Hematopoietic multipotent progenitor cell treated with erythropoietin and hydrocortisone succinate and interleukin-3 and kit ligand, for 15 days (in vitro differentiated cells): ENCODE measurements around the gene CPEB3.
"Not testable (repeated sequence)": the region's sequence is repeated elsewhere in the genome, so short reads cannot be mapped to it uniquely, and the experiment has no call there.

Experiments
- DNase-seq: peaks from one replicate; pipeline ENCODE4 v3.0.0-alpha.2; 2015; ENCODE audit warnings: low spot score

The CPEB3 gene

DNA sequence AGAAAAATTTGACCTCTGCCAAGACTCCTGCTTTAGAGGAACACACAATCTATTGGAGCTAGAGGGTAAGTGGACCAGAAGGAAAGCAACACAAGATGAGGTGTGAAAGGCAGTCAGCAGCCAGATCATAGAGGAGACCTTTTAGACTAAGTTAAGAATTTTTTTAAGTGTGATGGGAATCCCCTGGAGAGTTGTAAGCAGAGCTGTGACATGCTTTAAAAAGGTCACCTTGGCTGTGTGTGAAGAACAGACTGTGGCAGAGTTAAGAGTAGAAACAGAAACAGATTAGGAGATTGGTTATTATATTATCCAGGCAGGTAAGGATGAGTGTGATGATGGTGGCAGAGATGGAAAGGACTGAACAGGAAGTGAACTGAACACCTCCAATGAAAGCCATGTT lies 23.5 kb downstream of the CPEB3 start:
- no peak for DNase-seq

DNA sequence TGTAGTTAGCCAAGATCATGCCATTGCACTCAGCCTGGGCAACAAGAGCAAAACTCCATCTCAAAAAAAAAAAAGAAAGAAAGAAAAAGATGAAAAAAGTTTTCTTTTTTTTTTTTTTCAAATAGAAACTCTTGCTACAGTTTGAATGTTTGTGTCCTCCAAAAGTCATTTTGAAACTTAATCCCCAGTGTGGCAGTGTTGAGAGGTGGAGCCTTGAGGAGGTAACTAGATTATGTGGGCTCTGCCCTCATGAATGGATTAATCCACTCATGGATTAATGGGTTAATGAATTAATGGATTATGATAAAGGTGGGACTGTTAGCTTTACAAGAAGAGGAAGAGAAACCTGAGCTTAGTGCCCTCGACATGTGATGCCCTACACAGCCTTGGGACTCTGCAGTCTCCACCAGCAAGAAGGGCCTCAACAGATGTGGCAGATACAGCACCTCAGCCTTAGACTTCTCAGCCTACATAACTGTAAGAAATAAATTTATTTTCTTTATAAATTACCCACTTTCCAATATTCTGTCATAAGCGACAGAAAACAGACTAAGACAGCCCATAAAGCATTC lies 25.1 kb downstream of the CPEB3 start:
- DNase-seq: no peak

DNA sequence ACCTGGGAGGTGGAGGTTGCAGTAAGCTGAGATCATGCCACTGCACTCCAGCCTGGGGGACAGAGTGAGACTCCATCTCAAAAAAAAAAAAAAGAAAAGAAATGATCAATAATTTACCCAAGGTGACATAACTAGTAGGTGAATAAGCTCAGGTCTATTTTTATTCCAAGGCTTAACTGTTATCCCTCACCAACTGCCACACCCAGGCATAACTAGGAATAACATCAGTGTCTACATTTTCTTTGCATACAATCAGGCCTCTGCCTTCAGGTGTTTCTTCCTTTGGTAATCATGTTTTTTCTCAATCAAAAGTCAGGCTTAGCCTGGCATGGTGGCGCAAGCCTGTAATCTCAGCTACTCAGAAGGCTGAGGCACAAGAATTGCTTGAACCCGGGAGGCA lies 26.6 kb downstream of the CPEB3 start:
- DNase-seq: no peak

DNA sequence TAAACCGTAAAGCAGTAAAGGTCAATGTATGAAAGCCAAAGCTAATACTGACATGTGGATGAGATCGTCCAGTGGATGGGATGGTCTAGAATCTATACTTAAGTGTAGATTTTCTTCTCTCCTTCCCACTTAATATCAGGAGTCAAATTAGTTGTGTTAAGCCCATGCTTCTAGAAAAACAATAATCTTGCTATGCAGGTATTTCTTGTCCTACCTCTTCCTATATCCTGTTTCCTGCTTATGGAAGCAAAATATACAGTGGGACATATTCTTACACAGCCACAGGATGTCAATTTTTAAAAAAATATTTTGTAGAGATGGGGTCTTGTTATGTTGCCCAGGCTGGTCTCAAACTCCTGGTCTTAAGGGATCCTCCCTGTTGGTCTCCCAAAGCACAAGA lies 27.5 kb downstream of the CPEB3 start:
- DNase-seq: no peak

- no peak for DNase-seq
These were observed 42.3 kb downstream of the CPEB3 start for GRCh38 chr10:92248566-92248965.

- no peak for DNase-seq
These were observed 46.1 kb downstream of the CPEB3 start for GRCh38 chr10:92244796-92245195.

GRCh38 chr10:92242910-92243671 lies 47.8 kb downstream of the CPEB3 start:
- no peak for DNase-seq

GRCh38 chr10:92242380-92242779 lies 48.5 kb downstream of the CPEB3 start:
- no peak for DNase-seq

- no peak for DNase-seq
These were observed 49.4 kb downstream of the CPEB3 start for GRCh38 chr10:92241501-92241900.

DNA sequence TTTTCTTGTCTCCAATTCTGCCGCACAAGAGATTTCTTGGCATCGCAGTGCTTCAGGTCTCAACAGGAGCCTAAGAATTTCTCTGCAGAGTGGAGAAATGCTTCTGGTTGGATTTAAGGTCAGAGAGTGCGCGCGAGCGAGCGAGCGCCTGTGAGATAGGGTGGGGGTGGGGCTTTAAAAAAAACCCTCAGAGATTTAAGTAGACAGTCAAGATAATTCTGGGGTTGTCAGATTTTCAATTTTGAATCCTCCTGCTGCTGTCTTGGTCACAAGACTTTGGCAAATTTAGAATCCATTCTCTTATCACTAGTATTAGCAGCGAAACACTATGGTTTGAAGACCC lies 49.7 kb downstream of the CPEB3 start:
- no peak for DNase-seq

- peak; percentile 14 for DNase-seq
These were observed 50.4 kb downstream of the CPEB3 start for GRCh38 chr10:92240289-92241157.

- no peak for DNase-seq
These were observed 51.1 kb downstream of the CPEB3 start for GRCh38 chr10:92239600-92240288.

DNA sequence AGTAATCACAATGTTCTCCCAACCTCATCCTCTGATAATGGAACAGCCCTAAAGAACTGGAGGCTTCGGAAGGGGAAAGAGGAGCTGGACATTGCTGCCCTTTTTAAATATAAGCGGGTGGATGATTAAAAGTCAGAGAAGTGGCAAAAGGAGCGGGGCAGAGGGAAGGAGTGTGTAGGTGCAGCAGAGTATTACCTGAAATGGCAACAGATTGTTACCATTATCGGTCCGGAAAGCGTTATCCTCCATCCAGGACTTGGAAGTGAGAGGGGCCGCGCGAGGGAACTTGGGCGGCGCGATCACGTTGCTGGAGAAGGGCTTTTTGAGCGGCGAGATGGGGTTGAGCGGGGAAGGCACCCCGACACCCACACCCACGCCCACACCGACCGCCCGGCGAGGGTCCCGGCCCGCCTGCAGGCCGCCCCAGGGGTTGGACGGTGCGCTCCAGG lies 51.7 kb downstream of the CPEB3 start:
- no peak for DNase-seq

DNA sequence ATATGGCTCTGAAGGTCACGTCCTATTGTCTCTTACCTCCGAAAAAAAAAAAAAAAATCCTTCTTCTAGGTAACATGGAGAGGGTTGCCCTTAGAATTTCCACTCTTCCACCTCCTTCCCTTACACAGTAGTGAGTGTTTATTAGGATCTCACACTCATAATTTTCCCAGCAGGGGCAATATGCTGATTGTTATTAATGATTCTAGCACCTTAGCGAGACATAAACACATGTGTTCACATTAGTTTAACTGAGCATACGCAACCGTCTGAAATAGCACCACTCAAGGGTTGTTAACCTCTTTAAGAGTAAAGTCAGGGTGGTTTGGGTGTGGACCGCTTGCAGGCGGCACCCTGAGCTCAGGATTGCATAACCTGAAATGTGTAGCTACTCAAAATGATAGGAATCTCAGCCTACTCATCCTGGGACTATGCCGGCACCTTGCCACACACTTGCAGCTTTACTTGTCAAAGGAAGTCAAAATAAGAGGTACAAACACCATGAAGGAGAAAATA lies 52.2 kb downstream of the CPEB3 start:
- DNase-seq: no peak

DNA sequence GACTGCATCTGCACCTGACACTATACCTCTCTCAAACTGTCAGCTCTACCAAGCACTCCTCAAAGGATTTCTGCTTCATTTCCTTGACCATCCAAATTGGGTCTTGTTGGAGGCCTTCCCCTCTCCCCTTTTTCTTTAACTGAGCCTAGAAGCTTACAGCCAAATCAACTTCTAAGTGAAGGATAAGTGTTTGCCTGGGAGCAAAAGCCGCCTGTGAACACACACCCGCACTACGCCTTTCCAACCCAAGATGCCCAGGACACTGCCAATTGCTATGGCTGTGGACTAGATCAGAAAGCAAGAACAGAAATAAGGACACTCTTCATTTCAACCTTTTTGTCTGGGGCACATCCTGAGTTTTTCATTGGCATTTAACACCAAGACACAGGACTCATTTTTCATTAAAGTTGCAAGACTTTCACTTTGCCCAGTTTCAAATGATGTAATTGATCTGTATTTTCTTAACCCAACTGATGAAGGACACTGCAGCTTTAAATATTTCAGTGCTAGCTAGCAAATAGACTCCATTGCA lies 52.8 kb downstream of the CPEB3 start:
- no peak for DNase-seq

GRCh38 chr10:92231196-92231595 lies 59.7 kb downstream of the CPEB3 start:
- no peak for DNase-seq

GRCh38 chr10:92222603-92223262 lies 68.1 kb downstream of the CPEB3 start:
- no peak for DNase-seq

GRCh38 chr10:92219559-92219958 lies 71.3 kb downstream of the CPEB3 start:
- DNase-seq: no peak

- DNase-seq: no peak
These were observed 72.3 kb downstream of the CPEB3 start for GRCh38 chr10:92218569-92218968.

GRCh38 chr10:92216608-92217007 lies 74.3 kb downstream of the CPEB3 start:
- DNase-seq: not testable (repeated sequence)

DNA sequence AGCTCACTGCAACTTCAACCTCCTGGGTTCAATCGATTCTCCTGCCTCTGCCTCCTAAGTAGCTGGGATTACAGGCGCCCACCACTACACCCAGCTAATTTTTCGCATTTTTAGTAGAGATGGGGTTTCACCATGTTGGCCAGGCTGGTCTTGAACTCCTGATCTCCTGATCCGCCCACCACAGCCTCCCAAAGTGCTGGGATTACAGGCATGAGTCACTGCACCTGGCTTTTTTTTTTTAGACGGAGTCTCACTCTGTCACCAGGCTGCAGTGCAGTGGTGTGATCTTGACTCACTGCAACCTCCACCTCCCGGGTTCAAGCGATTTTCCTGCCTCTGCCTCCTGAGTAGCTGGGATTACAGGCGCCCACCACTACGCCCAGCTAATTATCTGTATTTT lies 75.7 kb downstream of the CPEB3 start:
- DNase-seq: not testable (repeated sequence)
